ENCODE results near the gene TMEM187.

GRCh38 chrX:154000051-154000450 is 27.5 kb downstream of the TMEM187 start:
- TF ChIP-seq, protein P1, sequence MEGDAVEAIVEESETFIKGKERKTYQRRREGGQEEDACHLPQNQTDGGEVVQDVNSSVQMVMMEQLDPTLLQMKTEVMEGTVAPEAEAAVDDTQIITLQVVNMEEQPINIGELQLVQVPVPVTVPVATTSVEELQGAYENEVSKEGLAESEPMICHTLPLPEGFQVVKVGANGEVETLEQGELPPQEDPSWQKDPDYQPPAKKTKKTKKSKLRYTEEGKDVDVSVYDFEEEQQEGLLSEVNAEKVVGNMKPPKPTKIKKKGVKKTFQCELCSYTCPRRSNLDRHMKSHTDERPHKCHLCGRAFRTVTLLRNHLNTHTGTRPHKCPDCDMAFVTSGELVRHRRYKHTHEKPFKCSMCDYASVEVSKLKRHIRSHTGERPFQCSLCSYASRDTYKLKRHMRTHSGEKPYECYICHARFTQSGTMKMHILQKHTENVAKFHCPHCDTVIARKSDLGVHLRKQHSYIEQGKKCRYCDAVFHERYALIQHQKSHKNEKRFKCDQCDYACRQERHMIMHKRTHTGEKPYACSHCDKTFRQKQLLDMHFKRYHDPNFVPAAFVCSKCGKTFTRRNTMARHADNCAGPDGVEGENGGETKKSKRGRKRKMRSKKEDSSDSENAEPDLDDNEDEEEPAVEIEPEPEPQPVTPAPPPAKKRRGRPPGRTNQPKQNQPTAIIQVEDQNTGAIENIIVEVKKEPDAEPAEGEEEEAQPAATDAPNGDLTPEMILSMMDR (IDR thresholded peaks at IDR 0.05) = no peak
- TF ChIP-seq POLR2A (IDR thresholded peaks at IDR 0.05) = no peak

Data from adrenal gland (tissue), 5 donors.